Adrenal gland (tissue), 5 donors: ENCODE data around the gene RPL19.

ENCODE experiments used
- CTCF ChIP-seq, 6 experiments: fragments of 450-650 bp in 4 of 6; fragments of 200-600 bp in 2 of 6; sonication (generic) in 1 of 6; IDR thresholded peaks; 1 replicate in 5 of 6; 2 replicates in 1 of 6; pipeline versions ENCODE4 v1.5.1 to v1.8.0; 2016 to 2021; ENCODE audit warnings: antibody characterized with exemption in 6 of 6, mild to moderate bottlenecking in 2 of 6, moderate library complexity in 1 of 6
- POLR2A ChIP-seq, 2 donors: fragments of 450-650 bp; IDR thresholded peaks; one replicate each; pipeline ENCODE4 v1.6.1; 2017; ENCODE audit warnings: antibody characterized with exemption in 2 of 2, mild to moderate bottlenecking in 2 of 2, moderate library complexity in 1 of 2
- donor health status: DM: no; HTN: no; CAD: no.

- no peak for TF ChIP-seq POLR2A (IDR thresholded peaks at IDR 0.05)
- TF ChIP-seq CTCF (IDR thresholded peaks at IDR 0.05): no peak
These were observed 36.4 kb downstream of the RPL19 start for GRCh38 chr17:39236450-39236927.
